GM12892 (cell line): ENCODE data around the gene NUMA1.

ENCODE experiments used
- POLR2A ChIP-seq: IDR thresholded peaks from 2 replicates; pipeline ENCODE4 v1.6.1; 2011; ENCODE audit warnings: low read depth, low read length, control low read depth
- POLR2AphosphoS5 ChIP-seq: IDR thresholded peaks from 2 replicates; pipeline ENCODE4 v1.6.1; 2011; ENCODE audit warnings: low read depth, low read length, control low read depth
- TAF1 ChIP-seq: IDR thresholded peaks from 2 replicates; pipeline ENCODE4 v1.6.1; 2011; ENCODE audit warnings: low read depth, mild to moderate bottlenecking, control low read depth, low read length, borderline replicate concordance

- TF ChIP-seq POLR2A (0 out of 2 replicates have a peak, but pooled peaks have one; percentile 48), POLR2AphosphoS5 (no peak), TAF1 (0 out of 2 replicates have a peak, but pooled peaks have one; percentile 12)
Observed at GRCh38 chr11:71998649-71999310, 81.6 kb downstream of the NUMA1 start, which contains the start of gene IL18BP.
